ENCODE results near the gene APOBEC3C.

The APOBEC3C gene

GRCh38 chr22:39013942-39014722, at the start of gene APOBEC3C:
APOBEC3C (plus strand) TSS chr22:39014257; CDS start chr22:39014363, 106 bp downstream.
- no peaks in the 10 kb centered on the region for H3K36me3 ChIP-seq
- intact Hi-C loops (cut with DNase I; ENCODE audit: low total_unique reads), result no loop called here

GRCh38 chr22:38964306-38964705, 49.8 kb upstream of the APOBEC3C start:
- Histone ChIP-seq H3K36me3 (no peaks in the 10 kb centered on the region), H3K9me3 (no peaks in the 10 kb centered on the region)
- intact Hi-C loops (cut with DNase I; ENCODE audit: low total_unique reads), result no loop called here

More at GRCh38 chr22:39013942-39014722, at the start of gene APOBEC3C:
- TF ChIP-seq CTCF (IDR thresholded peaks at IDR 0.05), result no peak
- Histone ChIP-seq H3K9me3 (no peaks in the 10 kb centered on the region), H3K4me1 (peaks cover 0 to 18% (median 10%) of the 10 kb centered on the region in 4 donors), H3K4me3 (peak within 1 kb of the TSS; percentile 52), H3K27me3 (no peaks in the 10 kb centered on the region), H3K27ac (peak within 1 kb of the TSS; percentile 63 to 68)
- DNase-seq, result peak; percentile 88 to 89

GRCh38 chr22:38964989-38965388, 49.1 kb upstream of the APOBEC3C start:
- Histone ChIP-seq H3K27ac (no peak overlapping the region), H3K4me3 (no peak overlapping the region), H3K36me3 (no peaks in the 10 kb centered on the region), H3K9me3 (no peaks in the 10 kb centered on the region), H3K4me1 (no peaks in the 10 kb centered on the region), H3K27me3 (peaks cover 0 to 21% of the 10 kb centered on the region in 2 donors)
- intact Hi-C loops (cut with DNase I; ENCODE audit: low total_unique reads), result no loop called here
- no peak for DNase-seq
- no peak for TF ChIP-seq CTCF (IDR thresholded peaks at IDR 0.05)

More at GRCh38 chr22:38964306-38964705, 49.8 kb upstream of the APOBEC3C start:
- H3K4me3 ChIP-seq, result no peak overlapping the region
- H3K27me3 ChIP-seq, result peaks cover 0 to 21% of the 10 kb centered on the region in 2 donors
- TF ChIP-seq CTCF (IDR thresholded peaks at IDR 0.05), result no peak
- H3K27ac ChIP-seq, result no peak overlapping the region
- H3K4me1 ChIP-seq, result no peaks in the 10 kb centered on the region
- no peak for DNase-seq

- Histone ChIP-seq H3K27me3 (peaks cover 0 to 21% of the 10 kb centered on the region in 2 donors), H3K9me3 (no peaks in the 10 kb centered on the region), H3K4me3 (no peak overlapping the region), H3K36me3 (no peaks in the 10 kb centered on the region), H3K4me1 (no peaks in the 10 kb centered on the region), H3K27ac (no peak overlapping the region)
- intact Hi-C loops (cut with DNase I; ENCODE audit: low total_unique reads), result no loop called here
- no peak for DNase-seq
- TF ChIP-seq CTCF (IDR thresholded peaks at IDR 0.05), result no peak
Observed at GRCh38 chr22:38965614-38966379, 48.3 kb upstream of the APOBEC3C start.

GRCh38 chr22:38966380-38966702, 47.7 kb upstream of the APOBEC3C start:
- Histone ChIP-seq H3K27me3 (peaks cover 0 to 21% of the 10 kb centered on the region in 2 donors), H3K36me3 (no peaks in the 10 kb centered on the region), H3K27ac (no peak overlapping the region), H3K4me1 (no peaks in the 10 kb centered on the region), H3K4me3 (no peak overlapping the region), H3K9me3 (no peaks in the 10 kb centered on the region)
- TF ChIP-seq CTCF (IDR thresholded peaks at IDR 0.05), result no peak
- intact Hi-C loops (cut with DNase I; ENCODE audit: low total_unique reads), result no loop called here
- no peak for DNase-seq

All from tibial artery (tissue), 4 donors.